Sigmoid colon (tissue), 7 donors: ENCODE measurements around the gene DCD. TPM values are rescaled to one million over a fixed set of nuclear protein-coding genes. Genes with fewer than 3 reads are reported as not detected.

Source experiments
- DNase-seq: peaks from one replicate; pipeline ENCODE4 v3.0.0-alpha.2; 2019
- H3K27ac ChIP-seq, 4 donors: fragments of 200-600 bp; sonication (generic); one replicate each; pipeline ENCODE4 v1.5.1; 2016 to 2019; ENCODE audit warnings: mild to moderate bottlenecking in 1 of 4
- H3K27me3 ChIP-seq, 3 donors: fragments of 200-600 bp; sonication (generic); one replicate each; pipeline ENCODE4 v1.5.1; 2019; ENCODE audit warnings: mild to moderate bottlenecking in 1 of 3
- H3K36me3 ChIP-seq, 4 donors: fragments of 200-600 bp; sonication (generic); one replicate each; pipeline ENCODE4 v1.5.1; 2016 to 2019
- H3K4me1 ChIP-seq, 4 donors: fragments of 200-600 bp; sonication (generic); one replicate each; pipeline ENCODE4 v1.5.1; 2017 to 2019
- H3K4me3 ChIP-seq, 4 donors: fragments of 200-600 bp; sonication (generic); one replicate each; pipeline ENCODE4 v1.5.1; 2017 to 2019; ENCODE audit warnings: mild to moderate bottlenecking in 2 of 4, moderate library complexity in 1 of 4
- H3K9me3 ChIP-seq, 4 donors: fragments of 200-600 bp in 3 of 4; sonication (generic) in 3 of 4; one replicate each; pipeline versions ENCODE4 v1.5.1 to v1.6.1; 2013 to 2019
- EP300 ChIP-seq, 4 donors: sonication (generic); formaldehyde crosslinking; IDR thresholded peaks; one replicate each; pipeline ENCODE4 v1.6.1; 2017; ENCODE audit warnings: antibody characterized with exemption in 4 of 4
- POLR2A ChIP-seq, 2 donors: fragments of 450-650 bp; IDR thresholded peaks; one replicate each; pipeline ENCODE4 v1.6.1; 2016; ENCODE audit warnings: antibody characterized with exemption in 2 of 2, mild to moderate bottlenecking in 2 of 2, moderate library complexity in 2 of 2
- POLR2AphosphoS5 ChIP-seq, 4 donors: sonication (generic); formaldehyde crosslinking; IDR thresholded peaks; one replicate each; pipeline ENCODE4 v1.6.1; 2017; ENCODE audit warnings: antibody characterized with exemption in 4 of 4
- whole genome bisulfite sequencing, 2 donors: extraction: QIAGEN DNeasy Blood & Tissue Kit; methylation state at CpG; one replicate each; pipeline ENCODE4 v1.1.7; 2013; 5-methylcytosine and 5-hydroxymethylcytosine counted together
- intact Hi-C: fragments of 100-400 bp; cut with DNase I; formaldehyde crosslinking; loops from one replicate; pipeline ENCODE4 v1.15.1; 2023
- polyA plus RNA-seq, 3 donors: library from polyadenylated mRNA; stranded (reverse); fragments of 200-250 nt; gene quantifications; one replicate each; pipeline ENCODE4 v1.2.3, GENCODE V29; 2013
- total RNA-seq, 4 donors: library from RNA; depleted of rRNA; stranded (reverse); fragments of >200 nt; gene quantifications; one replicate each; pipeline ENCODE4 v1.1.0, GENCODE V29; 2016
- TF ChIP-seq, protein P1 (sequence below), 4 experiments: fragments of 450-650 bp in 3 of 4; fragments of 200-600 bp in 1 of 4; IDR thresholded peaks; one replicate each; pipeline ENCODE4 v1.5.1; 2016 to 2019; ENCODE audit warnings: antibody characterized with exemption in 4 of 4, mild to moderate bottlenecking in 3 of 4, moderate library complexity in 2 of 4
- donor health status: healthy with polysubstance abuse.
- donor health status: Bipolar disorder and iron deficiency.
- donor health status: healthy.

The DCD gene
- total and polyA plus RNA-seq, 7 donors: not detected

- no peak overlapping the region for H3K4me3 ChIP-seq
- H3K27me3 ChIP-seq: no peaks in the 10 kb centered on the region
- no peaks in the 10 kb centered on the region for H3K4me1 ChIP-seq
- intact Hi-C loops: no loop called here
- TF ChIP-seq POLR2AphosphoS5 (IDR thresholded peaks at IDR 0.05) (no peak), EP300 (IDR thresholded peaks at IDR 0.05) (no peak), POLR2A (IDR thresholded peaks at IDR 0.05) (no peak)
- TF ChIP-seq, protein P1, sequence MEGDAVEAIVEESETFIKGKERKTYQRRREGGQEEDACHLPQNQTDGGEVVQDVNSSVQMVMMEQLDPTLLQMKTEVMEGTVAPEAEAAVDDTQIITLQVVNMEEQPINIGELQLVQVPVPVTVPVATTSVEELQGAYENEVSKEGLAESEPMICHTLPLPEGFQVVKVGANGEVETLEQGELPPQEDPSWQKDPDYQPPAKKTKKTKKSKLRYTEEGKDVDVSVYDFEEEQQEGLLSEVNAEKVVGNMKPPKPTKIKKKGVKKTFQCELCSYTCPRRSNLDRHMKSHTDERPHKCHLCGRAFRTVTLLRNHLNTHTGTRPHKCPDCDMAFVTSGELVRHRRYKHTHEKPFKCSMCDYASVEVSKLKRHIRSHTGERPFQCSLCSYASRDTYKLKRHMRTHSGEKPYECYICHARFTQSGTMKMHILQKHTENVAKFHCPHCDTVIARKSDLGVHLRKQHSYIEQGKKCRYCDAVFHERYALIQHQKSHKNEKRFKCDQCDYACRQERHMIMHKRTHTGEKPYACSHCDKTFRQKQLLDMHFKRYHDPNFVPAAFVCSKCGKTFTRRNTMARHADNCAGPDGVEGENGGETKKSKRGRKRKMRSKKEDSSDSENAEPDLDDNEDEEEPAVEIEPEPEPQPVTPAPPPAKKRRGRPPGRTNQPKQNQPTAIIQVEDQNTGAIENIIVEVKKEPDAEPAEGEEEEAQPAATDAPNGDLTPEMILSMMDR (IDR thresholded peaks at IDR 0.05): no peak
- no peak overlapping the region for H3K27ac ChIP-seq
- no peaks in the 10 kb centered on the region for H3K36me3 ChIP-seq
- 39 to 55% methylated on average over 5 of the region's 5 CpGs for WGBS, 2 donors
- no peak for DNase-seq
- no peaks in the 10 kb centered on the region for H3K9me3 ChIP-seq
These were observed 23.6 kb downstream of the DCD start for GRCh38 chr12:54624315-54625279.

GRCh38 chr12:54622463-54623183 is 25.5 kb downstream of the DCD start:
- no peak for DNase-seq
- no peaks in the 10 kb centered on the region for H3K36me3 ChIP-seq
- no peaks in the 10 kb centered on the region for H3K27me3 ChIP-seq
- TF ChIP-seq, protein P1 (IDR thresholded peaks at IDR 0.05): no peak
- TF ChIP-seq POLR2AphosphoS5 (IDR thresholded peaks at IDR 0.05) (no peak), EP300 (IDR thresholded peaks at IDR 0.05) (no peak), POLR2A (IDR thresholded peaks at IDR 0.05) (no peak)
- intact Hi-C loops: no loop called here
- H3K4me3 ChIP-seq: no peak overlapping the region
- H3K27ac ChIP-seq: no peak overlapping the region
- H3K9me3 ChIP-seq: no peaks in the 10 kb centered on the region
- no peaks in the 10 kb centered on the region for H3K4me1 ChIP-seq

DNA sequence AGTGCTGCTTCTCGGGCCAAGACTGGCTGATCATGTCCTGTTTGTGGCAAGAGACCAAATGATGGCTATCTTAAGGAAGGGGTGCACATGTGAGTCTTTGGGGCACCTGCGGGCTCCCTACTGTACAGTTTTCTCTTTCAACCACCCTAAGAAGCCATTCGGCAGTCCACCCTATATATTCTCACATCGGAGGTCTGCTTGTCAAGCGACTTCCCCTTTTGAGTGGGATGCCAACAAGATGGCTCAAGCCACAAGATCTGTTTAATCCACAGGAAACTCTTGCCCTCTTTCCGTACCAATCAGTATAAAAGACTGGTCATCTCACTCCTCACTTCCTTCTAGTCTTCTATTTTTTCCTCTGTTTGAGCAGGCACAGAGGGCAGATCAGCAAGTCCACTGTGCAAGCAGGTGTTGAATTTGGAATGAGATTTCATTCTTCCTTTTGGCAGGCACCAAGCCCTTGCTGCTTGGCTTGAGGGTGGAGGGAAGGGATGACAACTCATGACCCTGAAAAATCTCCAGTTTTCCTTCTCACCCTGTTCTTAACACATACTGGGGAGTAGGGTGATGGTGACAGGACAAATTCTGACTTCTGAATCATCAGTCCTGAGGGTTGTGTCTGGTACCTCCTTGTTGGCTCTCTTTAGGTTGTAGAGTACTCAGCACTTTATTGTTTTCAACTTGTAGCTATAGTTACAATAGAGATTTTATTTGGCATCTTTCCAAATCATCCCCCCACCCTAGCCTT is 31.1 kb downstream of the DCD start:
- no peak for TF ChIP-seq POLR2A (IDR thresholded peaks at IDR 0.05)
- no peak for TF ChIP-seq EP300 (IDR thresholded peaks at IDR 0.05)
- no peak for TF ChIP-seq POLR2AphosphoS5 (IDR thresholded peaks at IDR 0.05)
- TF ChIP-seq, protein P1 (IDR thresholded peaks at IDR 0.05): no peak
- DNase-seq: no peak
- no peaks in the 10 kb centered on the region for H3K4me1 ChIP-seq
- H3K27ac ChIP-seq: no peak overlapping the region
- H3K4me3 ChIP-seq: no peak overlapping the region
- peaks cover 0 to 10% (median 4%) of the 10 kb centered on the region in 3 donors for H3K27me3 ChIP-seq
- intact Hi-C loops: no loop called here
- H3K36me3 ChIP-seq: no peaks in the 10 kb centered on the region
- no peaks in the 10 kb centered on the region for H3K9me3 ChIP-seq
- WGBS, 2 donors: 38 to 69% methylated on average over 6 of the region's 6 CpGs

DNA sequence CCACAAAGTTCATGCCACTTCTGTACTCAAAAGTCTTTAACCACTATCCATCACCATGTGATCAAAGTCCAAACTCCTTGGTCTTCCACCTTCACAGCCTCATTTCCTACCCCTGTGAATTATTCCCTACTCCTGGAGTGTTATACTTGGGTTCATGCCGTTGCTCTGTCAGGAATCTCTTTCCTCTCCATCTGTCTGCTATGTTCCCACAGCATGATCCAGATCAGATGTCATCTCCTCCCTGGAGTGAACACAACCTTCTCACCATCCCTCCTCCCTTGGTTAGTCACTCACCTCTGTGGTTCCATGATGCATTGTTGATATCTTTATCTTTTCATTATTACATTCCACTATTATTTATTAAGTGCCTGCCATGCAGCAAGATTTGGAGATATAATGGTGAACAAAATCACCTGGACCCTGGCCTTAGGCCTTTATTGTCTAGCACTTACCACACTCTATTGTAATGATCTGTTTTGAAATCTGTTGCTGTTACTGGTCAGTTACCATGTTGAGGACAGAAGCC is 35.9 kb downstream of the DCD start:
- no peaks in the 10 kb centered on the region for H3K36me3 ChIP-seq
- intact Hi-C loops: no loop called here
- DNase-seq: no peak
- peaks cover 0 to 10% (median 4%) of the 10 kb centered on the region in 3 donors for H3K27me3 ChIP-seq
- TF ChIP-seq POLR2AphosphoS5 (IDR thresholded peaks at IDR 0.05) (no peak), POLR2A (IDR thresholded peaks at IDR 0.05) (no peak), EP300 (IDR thresholded peaks at IDR 0.05) (no peak)
- TF ChIP-seq, protein P1 (IDR thresholded peaks at IDR 0.05): no peak
- 52 to 71% methylated on average over 1 of the region's 1 CpG for WGBS, 2 donors
- no peaks in the 10 kb centered on the region for H3K4me1 ChIP-seq
- no peaks in the 10 kb centered on the region for H3K9me3 ChIP-seq
- H3K27ac ChIP-seq: no peak overlapping the region
- no peak overlapping the region for H3K4me3 ChIP-seq
